ENCODE measurements around the gene CST1.
"Not testable (repeated sequence)": the region's sequence is repeated elsewhere in the genome, so short reads cannot be mapped to it uniquely, and the experiment has no call there.

Gene CST1

DNA sequence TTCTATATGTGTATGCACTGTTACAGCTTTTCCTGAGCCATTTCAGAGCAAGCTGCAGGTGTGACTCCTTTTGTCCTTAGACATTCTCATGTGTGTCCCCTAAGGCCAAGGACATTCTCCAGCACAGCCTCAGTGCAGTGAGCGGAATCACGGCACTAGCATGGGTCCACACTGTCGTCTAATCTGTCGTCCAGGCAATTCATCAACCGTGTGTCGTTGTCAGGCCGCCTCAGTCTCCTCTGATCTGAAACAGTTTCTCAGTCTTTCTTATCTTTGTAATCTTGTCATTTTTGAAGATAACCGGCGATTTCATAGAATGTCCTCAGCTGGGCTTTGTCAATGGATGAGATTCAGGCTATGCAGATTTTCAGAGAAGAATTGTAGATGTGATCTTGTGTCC, 31.4 kb downstream of the CST1 start:
- in situ Hi-C loops (cut with MboI; ENCODE audit: low sequenced_read_pairs), result not testable (repeated sequence)

GRCh38 chr20:23711778-23712177, 39.0 kb downstream of the CST1 start:
- in situ Hi-C loops (cut with MboI; ENCODE audit: low sequenced_read_pairs), result not testable (repeated sequence)

GRCh38 chr20:23710771-23711170, 40.0 kb downstream of the CST1 start:
- in situ Hi-C loops (cut with MboI; ENCODE audit: low sequenced_read_pairs), result no loop called here

GRCh38 chr20:23705895-23706294, 44.8 kb downstream of the CST1 start:
- in situ Hi-C loops (cut with MboI; ENCODE audit: low sequenced_read_pairs), result no loop called here

DNA sequence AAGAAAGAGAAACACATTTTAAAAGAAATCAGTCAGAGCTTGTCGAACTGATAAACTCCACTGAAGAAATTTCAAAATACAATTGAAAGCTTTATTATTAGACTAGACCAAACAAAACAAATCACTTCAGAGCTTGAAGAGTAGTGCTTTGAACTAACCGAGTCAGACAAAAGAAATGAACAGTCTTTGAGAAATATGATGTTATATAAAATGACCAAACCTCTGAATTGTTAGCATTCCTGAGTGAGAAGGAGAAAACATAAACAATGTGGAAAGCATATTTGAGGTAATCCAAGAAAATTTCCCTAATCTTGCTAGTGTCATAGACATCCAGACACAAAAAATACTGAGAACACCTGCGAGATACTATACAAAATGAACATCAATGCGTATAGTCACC, 48.7 kb downstream of the CST1 start:
- in situ Hi-C loops (cut with MboI; ENCODE audit: low sequenced_read_pairs), result no loop called here

DNA sequence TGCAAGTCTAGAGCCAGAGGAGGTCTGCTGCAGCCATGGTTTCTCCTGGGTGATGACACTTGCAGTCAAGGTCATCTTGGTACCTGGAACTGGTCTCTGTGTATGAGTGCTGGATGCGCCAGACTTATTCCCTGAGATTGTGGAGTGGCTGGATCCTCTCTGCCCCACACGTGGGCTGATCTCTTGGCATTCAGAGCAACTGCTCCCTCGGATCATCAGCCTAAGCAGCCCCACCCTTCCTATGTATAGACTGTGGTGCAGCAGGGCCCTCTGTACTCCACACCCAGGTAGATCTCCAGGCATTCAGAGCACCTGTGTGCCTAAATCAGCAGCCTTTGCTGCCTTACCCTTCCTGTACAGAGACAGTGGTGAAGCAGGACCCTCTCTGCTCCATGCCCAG, 49.8 kb downstream of the CST1 start:
- in situ Hi-C loops (cut with MboI; ENCODE audit: low sequenced_read_pairs), result no loop called here

GRCh38 chr20:23697947-23698346, 52.8 kb downstream of the CST1 start:
- in situ Hi-C loops (cut with MboI; ENCODE audit: low sequenced_read_pairs), result no loop called here

All from hTERT RPE-1 (cell line).